ENCODE results near the gene MLLT6.

Gene MLLT6

DNA sequence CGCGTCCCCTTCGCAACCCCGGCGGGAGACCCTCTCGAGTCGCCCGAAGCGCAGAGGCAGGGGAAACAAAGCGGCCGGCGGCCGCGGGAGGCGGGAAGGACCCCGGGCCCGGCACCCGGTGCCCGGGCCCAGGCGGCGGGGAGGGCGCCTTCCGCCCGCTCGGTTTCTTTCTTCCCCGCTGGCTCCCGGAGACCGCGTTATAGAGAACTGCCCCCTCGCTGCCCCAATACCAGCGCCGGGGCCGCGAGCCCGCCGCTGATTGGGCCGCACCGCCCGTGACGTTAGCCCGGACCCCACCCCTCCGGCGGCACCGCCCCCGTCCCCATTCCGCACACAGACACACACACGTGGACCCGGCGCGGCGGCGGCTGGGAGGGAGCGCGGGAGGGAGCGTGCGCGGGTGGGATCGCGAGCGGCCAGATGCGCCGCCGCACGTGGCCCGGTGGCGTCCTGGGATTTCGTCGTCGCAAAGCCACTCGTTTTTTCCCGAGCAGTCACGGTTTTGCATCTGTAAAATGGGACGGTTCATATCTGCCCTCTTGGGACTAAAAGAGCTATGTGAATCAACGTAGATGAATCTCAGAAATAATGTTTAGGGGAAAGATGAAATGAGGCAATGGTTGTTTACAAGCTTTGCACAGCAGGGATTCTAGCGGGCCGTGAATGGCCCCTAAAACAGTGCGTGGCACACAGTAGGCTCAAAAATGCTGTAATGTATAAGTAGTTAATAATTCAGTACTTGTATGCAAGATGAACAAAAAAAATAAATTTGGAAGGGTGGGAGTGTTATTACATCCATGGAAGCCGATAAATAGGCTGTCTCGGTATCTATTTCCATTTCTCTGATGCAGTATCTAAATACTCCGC, 30.1 kb upstream of the MLLT6 start, which contains the start of gene EPOP:
TSS of gene EPOP (minus strand) at position 209 of the 867 bp plus-strand sequence. CDS start 462 bp downstream, outside the sequence.
- no peak for DNase-seq (ENCODE audit: low read depth, low spot score)

DNA sequence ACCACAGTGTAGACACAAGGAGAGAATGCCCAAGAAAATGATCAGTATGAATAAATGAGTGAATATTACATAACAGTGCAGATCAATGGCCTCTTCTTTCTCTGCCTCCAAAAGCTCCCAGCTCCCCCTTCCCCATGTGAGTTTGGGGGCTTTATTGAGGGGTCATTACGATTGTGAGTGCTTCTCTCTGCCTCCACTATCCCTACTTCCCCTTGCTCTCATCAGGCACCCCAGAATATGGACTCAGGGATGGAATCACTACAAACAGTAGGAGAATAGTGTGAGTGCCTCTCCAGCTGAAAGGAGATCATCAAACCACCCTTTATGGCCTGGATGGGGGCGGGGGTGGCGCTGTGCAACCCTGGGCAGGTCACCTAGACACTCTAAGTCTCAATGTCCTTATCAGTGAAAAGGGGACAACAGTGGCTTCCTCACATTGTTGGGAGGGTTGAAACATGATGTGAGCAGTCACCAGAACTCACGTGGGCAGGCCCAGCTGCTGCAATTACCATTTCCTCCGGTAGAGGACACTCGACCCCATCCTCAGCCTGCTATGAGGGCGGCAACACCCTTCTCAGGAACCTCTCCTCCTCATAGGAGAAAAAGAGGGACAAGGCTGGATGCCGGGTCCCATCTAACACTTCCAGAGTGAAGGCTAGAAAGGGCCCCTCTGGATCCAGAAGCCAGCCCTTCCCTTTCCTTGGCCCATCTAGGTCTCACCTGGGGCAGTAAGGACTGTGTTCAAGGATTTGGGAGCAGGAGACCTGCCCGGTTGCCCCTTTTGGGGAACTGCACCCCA, 28.2 kb upstream of the MLLT6 start:
- peak; percentile 62 for DNase-seq (ENCODE audit: low read depth, low spot score)

- DNase-seq (ENCODE audit: low read depth, low spot score) = no peak
Measured at GRCh38 chr17:38677819-38678218, 27.3 kb upstream of the MLLT6 start.

DNA sequence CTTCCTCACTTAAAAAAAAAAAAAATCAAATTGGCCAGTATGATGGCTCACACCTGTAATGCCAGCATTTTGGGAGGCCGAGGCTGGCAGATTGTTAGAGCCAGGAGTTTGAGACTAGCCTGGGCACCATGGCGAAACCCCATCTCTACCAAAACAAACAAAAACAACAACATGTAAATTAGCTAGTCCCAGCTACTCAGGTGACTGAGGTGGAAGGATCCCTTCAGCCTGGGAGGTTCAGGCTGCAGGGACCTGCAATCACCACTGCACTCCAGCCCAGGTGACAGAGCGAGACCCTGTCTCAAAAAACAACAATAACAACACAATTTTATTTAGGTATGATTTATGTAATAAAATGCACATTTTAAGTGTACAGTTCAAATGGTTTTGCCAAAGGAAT, 24.0 kb upstream of the MLLT6 start:
- no peak for DNase-seq (ENCODE audit: low read depth, low spot score)

DNA sequence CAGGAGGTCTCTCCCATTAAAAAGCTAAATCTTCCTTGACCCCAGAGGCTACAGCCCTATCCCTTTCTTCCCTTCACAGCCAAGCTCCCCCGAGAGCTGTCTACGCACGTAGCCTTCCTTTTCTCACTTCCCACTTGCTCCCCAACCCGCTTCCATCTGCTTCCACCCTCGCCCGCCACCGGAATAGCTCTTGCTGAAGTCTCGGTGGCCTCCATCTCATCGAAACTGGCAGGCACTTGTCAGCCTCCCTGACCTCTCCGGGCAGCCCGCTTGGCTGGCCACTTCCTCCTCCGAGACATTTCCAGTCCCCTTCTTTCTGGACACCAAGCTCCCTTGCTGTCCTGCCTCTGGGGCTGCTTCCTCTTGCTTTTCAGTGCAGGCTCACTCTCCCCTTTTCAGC, 19.6 kb upstream of the MLLT6 start:
- no peak for DNase-seq (ENCODE audit: low read depth, low spot score)

DNA sequence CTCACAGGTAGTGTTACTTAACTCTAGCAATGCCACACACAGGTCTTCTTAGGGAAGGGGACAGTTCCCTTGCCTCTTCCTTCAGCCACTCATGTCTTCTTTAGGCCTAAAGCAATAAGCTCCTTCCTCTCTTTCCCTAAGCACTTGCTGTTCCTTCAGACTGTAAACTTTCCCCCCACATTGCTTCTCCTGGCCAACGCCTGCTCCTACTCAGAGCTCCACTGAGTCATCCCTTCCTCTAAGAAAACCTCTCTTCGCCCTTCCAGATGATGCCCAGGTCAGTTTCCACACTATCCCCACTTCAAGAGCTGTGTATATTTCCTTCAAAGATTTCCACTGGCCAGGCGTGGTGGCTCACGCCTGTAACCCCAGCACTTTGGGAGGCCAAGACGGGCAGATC, 17.8 kb upstream of the MLLT6 start:
- no peak for DNase-seq (ENCODE audit: low read depth, low spot score)

DNA sequence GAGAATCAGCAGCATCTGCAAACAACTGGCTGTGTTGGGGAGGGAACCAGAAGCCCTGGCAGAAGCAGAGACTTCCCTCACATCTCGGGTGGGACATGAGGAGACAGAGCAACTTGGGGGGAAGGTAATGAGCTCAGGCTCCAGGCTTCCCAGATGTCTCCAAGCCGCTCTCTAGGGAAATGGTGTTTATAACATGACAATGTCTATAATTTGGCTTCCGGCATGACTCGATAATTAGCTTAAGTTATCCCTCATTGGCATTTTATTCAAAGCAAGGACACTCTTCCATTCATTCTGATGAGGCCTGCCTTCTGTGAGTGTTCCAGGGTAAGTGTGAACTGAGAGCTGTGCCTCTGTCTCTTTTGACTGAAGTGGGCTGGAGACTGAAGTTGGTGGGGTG, 14.7 kb upstream of the MLLT6 start:
- DNase-seq (ENCODE audit: low read depth, low spot score) = no peak

DNA sequence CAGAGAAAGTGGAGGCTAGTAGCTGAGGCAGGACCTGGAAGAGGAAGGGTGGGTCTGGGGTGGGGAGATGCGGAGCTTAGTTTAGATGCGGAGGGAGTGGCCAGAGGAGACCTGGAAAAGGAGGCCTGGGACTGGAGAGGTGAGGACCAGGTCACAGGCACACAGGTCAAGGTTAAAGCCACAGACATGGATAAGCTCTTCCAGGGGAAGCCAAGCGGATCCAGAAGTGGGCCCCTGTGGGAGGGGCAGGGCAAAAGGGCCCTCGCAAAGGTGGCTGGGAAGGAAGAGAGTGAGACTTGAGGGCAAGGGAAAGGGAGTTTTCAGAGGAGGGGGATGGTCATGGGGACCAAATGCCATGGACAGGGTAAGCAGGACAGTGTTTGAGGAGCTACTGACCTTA, 13.9 kb upstream of the MLLT6 start:
- DNase-seq (ENCODE audit: low read depth, low spot score) = no peak

- DNase-seq (ENCODE audit: low read depth, low spot score) = no peak
Measured at GRCh38 chr17:38693700-38694329, 11.3 kb upstream of the MLLT6 start.

- DNase-seq (ENCODE audit: low read depth, low spot score) = no peak
Measured at GRCh38 chr17:38697061-38697820, 7.8 kb upstream of the MLLT6 start.

GRCh38 chr17:38698760-38699159, 6.3 kb upstream of the MLLT6 start:
- DNase-seq (ENCODE audit: low read depth, low spot score) = no peak

GRCh38 chr17:38701504-38702165, 3.4 kb upstream of the MLLT6 start:
- no peak for DNase-seq (ENCODE audit: low read depth, low spot score)

GRCh38 chr17:38702166-38702915, 2.7 kb upstream of the MLLT6 start:
- DNase-seq (ENCODE audit: low read depth, low spot score) = peak; percentile 44

GRCh38 chr17:38702916-38703741, 1.9 kb upstream of the MLLT6 start:
- DNase-seq (ENCODE audit: low read depth, low spot score) = no peak

- no peak for DNase-seq (ENCODE audit: low read depth, low spot score)
Measured at GRCh38 chr17:38703742-38704605, 1.1 kb upstream of the MLLT6 start.

- DNase-seq (ENCODE audit: low read depth, low spot score) = no peak
Measured at GRCh38 chr17:38705523-38705802, 390 bp downstream of the MLLT6 start.

DNA sequence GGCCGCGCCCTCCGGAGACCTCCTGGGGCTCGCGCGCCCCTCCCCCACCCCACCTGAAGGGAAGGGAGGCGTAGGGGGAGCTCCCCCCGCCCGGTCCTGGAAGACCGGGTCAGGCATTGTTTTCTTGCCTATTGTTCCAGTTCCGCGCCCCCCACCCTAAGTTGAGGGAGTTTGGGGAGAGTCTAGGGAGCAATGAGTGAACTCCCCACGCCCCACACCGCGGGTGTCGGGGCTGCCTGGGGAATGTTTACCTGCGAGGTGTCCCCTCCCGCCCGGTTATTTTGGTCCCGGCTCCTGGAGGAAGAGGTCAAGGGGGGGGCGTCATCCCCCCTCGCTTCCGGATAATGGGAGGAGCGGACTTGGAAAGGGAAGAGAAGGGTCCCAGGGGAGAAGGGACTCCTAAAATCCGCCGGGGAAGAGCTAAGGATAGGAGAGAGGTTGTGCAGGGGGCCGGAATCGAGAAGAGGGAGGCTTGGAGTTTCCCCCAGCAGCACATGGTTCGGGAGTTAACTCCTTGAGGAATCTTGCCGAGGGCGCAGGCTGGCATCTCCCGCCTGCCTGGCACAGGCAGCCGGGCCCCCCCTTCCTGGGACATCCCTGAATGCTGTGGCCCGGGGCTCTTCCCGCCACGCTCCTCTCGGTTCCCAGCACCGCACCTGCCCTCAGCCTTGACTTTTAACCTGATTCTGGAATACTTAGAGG, 881 bp downstream of the MLLT6 start:
- no peak for DNase-seq (ENCODE audit: low read depth, low spot score)
